K562 (cell line): ENCODE data around the gene SLC22A3. TPM values are rescaled to one million over a fixed set of nuclear protein-coding genes. Genes with fewer than 3 reads are reported as not detected.

Experiments
- ATAC-seq: fragments of 200-7000 bp; cut with Tn5 transposase; 3 replicates; pipeline ENCODE4 v1.9.1; 2020; ENCODE audit warnings: moderate library complexity
- BruUV-seq: library from RNA; stranded (reverse); fragments of 400-500 nt; replicated peaks from 2 replicates; lab custom pipeline; 2021; lab: Mats Ljungman, UMichigan
- CTCF ChIA-PET: fragments of 300-600 bp; formaldehyde crosslinking; extraction: SDS; loops from one replicate; lab custom pipeline; 2021; ENCODE audit warnings: low intra/inter-chr PET ratio; lab: Yijun Ruan, JAX
- POLR2A ChIA-PET: fragments of 300-600, 350-650 bp; sonication (Branson Sonifier 250); formaldehyde crosslinking; extraction: SDS; loops from one replicate; lab custom pipeline; 2021; ENCODE audit warnings: antibody characterized with exemption, inconsistent platforms; lab: Yijun Ruan, JAX
- DNase-seq, 4 experiments: peaks; one replicate each; pipeline versions ENCODE4 v3.0.0 to v3.0.0-alpha.2; 2011 to 2018; ENCODE audit warnings: low spot score in 3 of 4, mixed read lengths in 3 of 4; ENCODE audit errors: extremely low read depth in 1 of 4
- FAIRE-seq: peaks from 2 replicates; lab custom pipeline; 2011; peaks lifted over from hg19 to GRCh38; lab: Jason Lieb, UNC
- H2AFZ ChIP-seq: 2 replicates; pipeline ENCODE4 v1.6.0; 2011; ENCODE audit warnings: low read depth, low read length, control low read depth, inconsistent platforms
- H3K27ac ChIP-seq: fragments of 200-600 bp; 3 replicates; pipeline ENCODE4 v1.8.0; 2011; ENCODE audit warnings: low read depth, mild to moderate bottlenecking, control low read depth, inconsistent platforms, low read length, moderate library complexity, mixed read lengths; ENCODE audit errors: extremely low read depth
- H3K27me3 ChIP-seq, 2 experiments: fragments of 300-600 bp in 1 of 2; 2 replicates in 1 of 2; 3 replicates in 1 of 2; pipeline versions ENCODE4 v1.6.0 to v1.8.0; 2011; ENCODE audit warnings: inconsistent platforms in 2 of 2, low read length in 2 of 2, mild to moderate bottlenecking in 1 of 2, mixed read lengths in 1 of 2, moderate library complexity in 1 of 2; ENCODE audit not compliant: control insufficient read depth in 2 of 2, insufficient read depth in 2 of 2
- H3K36me3 ChIP-seq: fragments of 300-600 bp; 3 replicates; pipeline ENCODE4 v1.8.0; 2011; ENCODE audit warnings: mild to moderate bottlenecking, low read length, inconsistent platforms; ENCODE audit not compliant: control insufficient read depth, insufficient read depth
- H3K4me1 ChIP-seq, 2 experiments: fragments of 200-600 bp in 1 of 2; replicated peaks in 1 of 2; 2 replicates in 1 of 2; 3 replicates in 1 of 2; pipeline versions ENCODE4 v1.5.1 to v1.8.0; 2011; ENCODE audit warnings: inconsistent platforms in 2 of 2, low read length in 2 of 2, mild to moderate bottlenecking in 1 of 2, mixed read lengths in 1 of 2, moderate library complexity in 1 of 2; ENCODE audit not compliant: control insufficient read depth in 2 of 2, insufficient read depth in 2 of 2
- H3K4me2 ChIP-seq: 2 replicates; pipeline ENCODE4 v1.6.1; 2011; ENCODE audit warnings: low read length, control low read depth, inconsistent platforms, mixed read lengths; ENCODE audit not compliant: insufficient read depth
- H3K4me3 ChIP-seq: fragments of 200-600 bp; sonication (generic), shearing (Covaris generic); 2 replicates; pipeline ENCODE4 v1.5.1; 2016; ENCODE audit warnings: control low read depth, inconsistent platforms
- H3K79me2 ChIP-seq: fragments of 200-600 bp; 3 replicates; pipeline ENCODE4 v1.8.0; 2011; ENCODE audit warnings: low read length, inconsistent platforms; ENCODE audit not compliant: control insufficient read depth, insufficient read depth
- H3K9ac ChIP-seq, 2 experiments: 2 replicates each; pipeline versions ENCODE4 v1.6.0 to v1.6.1; 2011; ENCODE audit warnings: low read depth in 2 of 2, low read length in 2 of 2, control low read depth in 1 of 2, inconsistent platforms in 1 of 2, mild to moderate bottlenecking in 1 of 2, mixed read lengths in 1 of 2; ENCODE audit not compliant: insufficient read depth in 1 of 2
- H3K9me1 ChIP-seq: one replicate; pipeline ENCODE4 v1.6.0; 2011; ENCODE audit warnings: inconsistent platforms, mild to moderate bottlenecking, low read length, moderate library complexity; ENCODE audit not compliant: control insufficient read depth, insufficient read depth
- H3K9me3 ChIP-seq: replicated peaks from 2 replicates; pipeline ENCODE4 v1.5.1; 2011; ENCODE audit warnings: low read depth, low read length, inconsistent platforms; ENCODE audit not compliant: control insufficient read depth, insufficient read depth
- H4K20me1 ChIP-seq: replicated peaks from 2 replicates; pipeline ENCODE4 v1.6.1; 2011; ENCODE audit warnings: low read length, inconsistent platforms, mixed read lengths; ENCODE audit not compliant: control insufficient read depth, insufficient read depth
- BMI1 ChIP-seq: fragments of 150-350 bp; IDR thresholded peaks from 2 replicates; pipeline ENCODE4 v1.6.1; 2014; ENCODE audit warnings: low read length
- CCAR2 ChIP-seq: fragments of 200-400 bp; formaldehyde crosslinking; IDR thresholded peaks from 2 replicates; pipeline ENCODE4 v1.6.1; 2017; ENCODE audit warnings: mild to moderate bottlenecking, low read depth, low read length
- CTCFL ChIP-seq: IDR thresholded peaks from 2 replicates; pipeline ENCODE4 v1.6.1; 2011; ENCODE audit warnings: borderline replicate concordance, low read depth, mild to moderate bottlenecking, moderate library complexity, low read length; ENCODE audit not compliant: insufficient read depth, poor library complexity, severe bottlenecking
- ETS2 ChIP-seq: IDR thresholded peaks from 2 replicates; pipeline ENCODE4 v1.6.1; 2016; ENCODE audit warnings: borderline replicate concordance, missing genetic modification characterization, mild to moderate bottlenecking, moderate library complexity, missing compliant biosample characterization; ENCODE audit not compliant: poor library complexity, severe bottlenecking
- FOSL1 ChIP-seq: fragments of 200-800 bp; sonication (Bioruptor generic); conservative IDR thresholded peaks from 2 replicates; pipeline ENCODE4 v1.6.1; 2016; ENCODE audit warnings: missing genetic modification characterization, missing compliant biosample characterization
- HMBOX1 ChIP-seq: sonication (generic); IDR thresholded peaks from 2 replicates; pipeline ENCODE4 v1.6.1; 2016
- KLF1 ChIP-seq: fragments of 450-650 bp; IDR thresholded peaks from 2 replicates; pipeline ENCODE4 v1.6.1; 2016; ENCODE audit warnings: missing genetic modification characterization, missing compliant biosample characterization
- MEIS2 ChIP-seq: fragments of 450-650 bp; IDR thresholded peaks from 2 replicates; pipeline ENCODE4 v1.6.1; 2014; ENCODE audit warnings: mild to moderate bottlenecking; ENCODE audit not compliant: partially characterized antibody
- PPARD ChIP-seq: fragments of 250-450 bp; sonication (Bioruptor Pico); IDR thresholded peaks from 2 replicates; pipeline ENCODE4 v1.8.0; 2022; ENCODE audit warnings: inconsistent platforms, mild to moderate bottlenecking, moderate library complexity
- RAD21 ChIP-seq, 2 experiments: fragments of 250-450 bp in 1 of 2; fragments of 450-650 bp in 1 of 2; sonication (Bioruptor Pico) in 1 of 2; formaldehyde crosslinking in 1 of 2; IDR thresholded peaks in 1 of 2; conservative IDR thresholded peaks in 1 of 2; 2 replicates each; pipeline versions ENCODE4 v1.4.0 to v1.8.0; 2020 to 2022; ENCODE audit warnings: mild to moderate bottlenecking in 2 of 2, moderate library complexity in 1 of 2
- SIN3A ChIP-seq, 2 experiments: fragments of 150-350 bp in 1 of 2; IDR thresholded peaks; 2 replicates each; pipeline ENCODE4 v1.6.1; 2011 to 2016; ENCODE audit warnings: borderline replicate concordance in 2 of 2, low read depth in 2 of 2, low read length in 2 of 2, mild to moderate bottlenecking in 2 of 2, moderate library complexity in 2 of 2; ENCODE audit not compliant: control insufficient read depth in 1 of 2
- SNAPC5 ChIP-seq: fragments of 250-450 bp; sonication (Bioruptor Pico); IDR thresholded peaks from 2 replicates; pipeline ENCODE4 v1.8.0; 2021; ENCODE audit warnings: moderate library complexity, mild to moderate bottlenecking, inconsistent platforms
- SRSF1 ChIP-seq: fragments of 200-400 bp; formaldehyde crosslinking; IDR thresholded peaks from 2 replicates; pipeline ENCODE4 v1.6.1; 2017; ENCODE audit warnings: mild to moderate bottlenecking, low read depth, low read length, moderate library complexity
- TAF15 ChIP-seq: fragments of 200-400 bp; formaldehyde crosslinking; IDR thresholded peaks from 2 replicates; pipeline ENCODE4 v1.6.1; 2017; ENCODE audit warnings: mild to moderate bottlenecking, low read depth, low read length, moderate library complexity
- USF2 ChIP-seq: sonication (generic); formaldehyde crosslinking; IDR thresholded peaks from 2 replicates; pipeline ENCODE4 v1.5.0; 2020; ENCODE audit warnings: missing genetic modification reagents
- ZFP30 ChIP-seq: fragments of 250-450 bp; sonication (Bioruptor Pico); IDR thresholded peaks from 2 replicates; pipeline ENCODE4 v1.8.0; 2022; ENCODE audit warnings: moderate library complexity, mild to moderate bottlenecking, inconsistent platforms, borderline replicate concordance
- ZNF143 ChIP-seq: sonication (generic); formaldehyde crosslinking; IDR thresholded peaks from 2 replicates; pipeline ENCODE4 v1.9.0; 2022; ENCODE audit warnings: mild to moderate bottlenecking, missing genetic modification reagents
- ZNF274 ChIP-seq: IDR thresholded peaks from 2 replicates; pipeline ENCODE4 v1.6.1; 2011; ENCODE audit warnings: low read depth, mild to moderate bottlenecking, low read length, moderate library complexity, borderline replicate concordance
- WGBS: fragments of 100-300 bp; shearing (Covaris generic); methylation state at CpG from one replicate; pipeline ENCODE4 v1.1.6; 2016; ENCODE audit warnings: low coverage, mixed read lengths; ENCODE audit not compliant: insufficient coverage; ENCODE audit errors: missing lambda C conversion rate; 5-methylcytosine and 5-hydroxymethylcytosine counted together
- in situ Hi-C: fragments of 300-500 bp; cut with MboI; formaldehyde crosslinking; loops from 4 replicates; pipeline ENCODE4 v1.15.0; 2018; ENCODE audit warnings: inconsistent platforms, mixed read lengths
- intact Hi-C: fragments of 100-400 bp; cut with micrococcal nuclease; formaldehyde crosslinking; loops from 2 replicates; pipeline ENCODE4 v1.14.2; 2022
- polyA plus RNA-seq, 8 experiments: library from polyadenylated mRNA; depleted of rRNA in 4 of 8; stranded (reverse) in 5 of 8; unstranded in 3 of 8; fragments of >200 nt; fragmentation: Nextera tagmentation in 2 of 8; fragmentation: Illumina TruSeq in 1 of 8; extraction: Ambion mirVana in 2 of 8; extraction: Trizol in 1 of 8; gene quantifications; 2 replicates each; pipeline versions ENCODE4 v1.2.1 to v1.2.3, GENCODE V29; 2011 to 2014; ENCODE audit warnings: inconsistent platforms in 1 of 8, missing spikeins in 1 of 8
- total RNA-seq, 7 experiments: library from RNA; depleted of rRNA in 6 of 7; stranded (reverse); fragments of >200 nt in 6 of 7; fragmentation: Illumina TruSeq in 2 of 7; extraction: Trizol in 2 of 7; gene quantifications; 2 replicates each; pipeline versions ENCODE4 v1.2.1 to v1.2.3, GENCODE V29; 2011 to 2021; ENCODE audit warnings: low replicate concordance in 1 of 7

The SLC22A3 gene
- total and polyA plus RNA-seq, 9 of the 15 experiments (the other 6 are each of a cell fraction or from before 2014, with no cell fraction given), result not detected

GRCh38 chr6:160337301-160337700, 10.9 kb upstream of the SLC22A3 start:
- Histone ChIP-seq H3K27ac (no peak overlapping the region), H3K4me2 (no peak overlapping the region), H3K4me3 (no peak overlapping the region), H4K20me1 (no peaks in the 10 kb centered on the region; the same call in 1 of the 2 replicates), H3K36me3 (no peaks in the 10 kb centered on the region), H3K79me2 (no peaks in the 10 kb centered on the region), H3K9me1 (no peaks in the 10 kb centered on the region), H3K27me3 (peaks cover 0 to 7% of the 10 kb centered on the region in 2 experiments; a peak in 2 of 5 replicates), H3K9me3 (no peaks in the 10 kb centered on the region), H3K4me1 (no peaks in the 10 kb centered on the region), H2AFZ (no peak overlapping the region), H3K9ac (no peak overlapping the region)
- no peak for FAIRE-seq
- ATAC-seq, result no peak
- in situ Hi-C loops, result no loop called here
- DNase-seq, result no peak
- CTCF ChIA-PET, result no interaction called here
- 0% methylated on average over 2 of the region's 2 CpGs for WGBS
- POLR2A ChIA-PET, result no interaction called here
- no TSS peak for BruUV-seq
- intact Hi-C loops, result no loop called here
- TF ChIP-seq SRSF1 (no peak), PPARD (CRISPR knock-in tag) (no peak), CTCFL (no peak), RAD21 (CRISPR knock-in tag; conservative IDR thresholded peaks at IDR 0.05 in 1 of 2, IDR thresholded peaks at IDR 0.05 in 1 of 2) (no peak), MEIS2 (no peak), CCAR2 (no peak), TAF15 (no peak), SNAPC5 (CRISPR knock-in tag) (no peak), BMI1 (no peak), USF2 (CRISPR knock-in tag) (no peak), ZFP30 (CRISPR knock-in tag) (no peak), ZNF143 (CRISPR knock-in tag) (no peak), FOSL1 (tag) (no peak), KLF1 (tag) (no peak), SIN3A (IDR thresholded peaks at IDR 0.05; ENCODE audit: borderline replicate concordance in 2 of 2, control insufficient read depth in 1 of 2, low read depth in 2 of 2, low read length in 2 of 2) (no peak), ZNF274 (no peak), HMBOX1 (no peak), ETS2 (tag) (no peak)
